ENCODE results near the gene CYP4A22. TPM values are rescaled to one million over a fixed set of nuclear protein-coding genes. Genes with fewer than 3 reads are reported as not detected.
"Not testable (repeated sequence)": the region's sequence is repeated elsewhere in the genome, so short reads cannot be mapped to it uniquely, and the experiment has no call there.

The CYP4A22 gene
- total and polyA plus RNA-seq, 2 donors (not counting 3 experiments of a cell fraction or from before 2014, with no cell fraction given) = not detected

DNA sequence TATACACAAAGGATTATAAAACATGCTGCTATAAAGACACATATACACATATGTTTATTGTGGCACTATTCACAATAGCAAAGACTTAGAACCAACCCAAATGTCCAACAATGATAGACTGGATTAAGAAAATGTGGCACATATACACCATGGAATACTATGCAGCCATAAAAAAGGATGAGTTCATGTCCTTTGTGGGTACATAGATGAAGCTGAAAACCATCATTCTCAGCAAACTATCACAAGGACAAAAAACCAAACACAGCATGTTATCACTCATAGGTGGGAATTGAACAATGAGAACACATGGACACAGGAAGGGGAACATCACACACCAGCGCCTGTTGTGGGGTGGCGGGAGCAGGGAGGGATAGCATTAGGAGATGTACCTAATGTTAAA is 10.2 kb upstream of the CYP4A22 start:
- H3K79me2 ChIP-seq (ENCODE audit: control insufficient read depth, insufficient read depth, low read length); H3K4me1 ChIP-seq (ENCODE audit: control insufficient read depth, extremely low read depth, insufficient read depth, low read length); H4K20me1 ChIP-seq (replicated peaks; ENCODE audit: control insufficient read depth, extremely low read depth, insufficient read depth, low read length); H3K27ac ChIP-seq (ENCODE audit: insufficient read depth, low read depth, low read length); H3K9me1 ChIP-seq (replicated peaks; ENCODE audit: control insufficient read depth, extremely low read depth, insufficient read depth, low read length); intact Hi-C loops (cut with micrococcal nuclease); CTCF ChIA-PET; H3K9me3 ChIP-seq (replicated peaks; ENCODE audit: control insufficient read depth, insufficient read depth, low read length); H3K27me3 ChIP-seq (ENCODE audit: control insufficient read depth in 2 of 2, insufficient read depth in 2 of 2, low read length in 2 of 2); H3K4me3 ChIP-seq (replicated peaks in 1 of 3; ENCODE audit: insufficient read depth in 1 of 3, low read depth in 1 of 3, low read length in 3 of 3); dilution Hi-C loops (cut with MboI; ENCODE audit: extremely low pct_ligation_motif_present, low sequenced_read_pairs); H2AFZ ChIP-seq (ENCODE audit: low read depth, low read length); H3K9ac ChIP-seq (replicated peaks; ENCODE audit: extremely low read depth, insufficient read depth, low read length); POLR2A ChIA-PET; H3K36me3 ChIP-seq (ENCODE audit: control insufficient read depth in 2 of 2, extremely low read depth in 1 of 2, insufficient read depth in 2 of 2, low read length in 2 of 2); FAIRE-seq; H3K4me2 ChIP-seq (ENCODE audit: insufficient read depth, low read length); DNase-seq (ENCODE audit: low read depth, low spot score); BruUV-seq (replicated peaks): not testable (repeated sequence)

DNA sequence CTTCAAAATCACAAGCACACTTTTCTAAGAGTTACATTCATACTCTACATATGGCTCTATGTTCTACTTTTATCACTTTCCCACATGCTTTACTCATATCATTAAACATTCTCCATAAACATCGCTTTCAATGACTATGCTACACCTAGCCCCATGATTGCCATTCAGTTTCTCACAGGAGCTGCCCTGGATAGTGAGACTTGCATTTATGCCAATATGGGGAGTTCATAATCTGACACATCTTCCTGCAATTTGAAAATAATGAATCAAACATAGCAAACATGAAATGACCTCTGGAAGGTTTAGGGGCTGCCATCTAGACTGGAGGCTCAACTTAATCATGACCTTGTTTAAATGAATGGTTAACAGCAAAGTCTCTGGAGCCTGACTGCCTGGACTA is 9.0 kb upstream of the CYP4A22 start:
- DNase-seq (ENCODE audit: low read depth, low spot score) (no peak), FAIRE-seq (no peak)
- no peak overlapping the region for H3K4me2 ChIP-seq (ENCODE audit: insufficient read depth, low read length)
- BruUV-seq (replicated peaks) = no TSS peak
- H2AFZ ChIP-seq (ENCODE audit: low read depth, low read length) = no peak overlapping the region
- H3K9me3 ChIP-seq (replicated peaks; ENCODE audit: control insufficient read depth, insufficient read depth, low read length) = no peaks in the 10 kb centered on the region
- no peaks in the 10 kb centered on the region for H4K20me1 ChIP-seq (replicated peaks; ENCODE audit: control insufficient read depth, extremely low read depth, insufficient read depth, low read length)
- H3K9ac ChIP-seq (replicated peaks; ENCODE audit: extremely low read depth, insufficient read depth, low read length) = no peak overlapping the region
- no peaks in the 10 kb centered on the region for H3K9me1 ChIP-seq (replicated peaks; ENCODE audit: control insufficient read depth, extremely low read depth, insufficient read depth, low read length)
- no peak for TF ChIP-seq FOS (IDR thresholded peaks at IDR 0.05; ENCODE audit: borderline replicate concordance, insufficient read depth, low read length)
- TF ChIP-seq, protein P1, sequence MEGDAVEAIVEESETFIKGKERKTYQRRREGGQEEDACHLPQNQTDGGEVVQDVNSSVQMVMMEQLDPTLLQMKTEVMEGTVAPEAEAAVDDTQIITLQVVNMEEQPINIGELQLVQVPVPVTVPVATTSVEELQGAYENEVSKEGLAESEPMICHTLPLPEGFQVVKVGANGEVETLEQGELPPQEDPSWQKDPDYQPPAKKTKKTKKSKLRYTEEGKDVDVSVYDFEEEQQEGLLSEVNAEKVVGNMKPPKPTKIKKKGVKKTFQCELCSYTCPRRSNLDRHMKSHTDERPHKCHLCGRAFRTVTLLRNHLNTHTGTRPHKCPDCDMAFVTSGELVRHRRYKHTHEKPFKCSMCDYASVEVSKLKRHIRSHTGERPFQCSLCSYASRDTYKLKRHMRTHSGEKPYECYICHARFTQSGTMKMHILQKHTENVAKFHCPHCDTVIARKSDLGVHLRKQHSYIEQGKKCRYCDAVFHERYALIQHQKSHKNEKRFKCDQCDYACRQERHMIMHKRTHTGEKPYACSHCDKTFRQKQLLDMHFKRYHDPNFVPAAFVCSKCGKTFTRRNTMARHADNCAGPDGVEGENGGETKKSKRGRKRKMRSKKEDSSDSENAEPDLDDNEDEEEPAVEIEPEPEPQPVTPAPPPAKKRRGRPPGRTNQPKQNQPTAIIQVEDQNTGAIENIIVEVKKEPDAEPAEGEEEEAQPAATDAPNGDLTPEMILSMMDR (IDR thresholded peaks at IDR 0.05; ENCODE audit: extremely low read depth in 1 of 2, insufficient read depth in 1 of 2, low read depth in 1 of 2, low read length in 2 of 2) = no peak
- no peak for TF ChIP-seq POLR2AphosphoS5 (IDR thresholded peaks at IDR 0.05; ENCODE audit: insufficient read depth, low read depth, low read length)
- no peak for TF ChIP-seq JUN (IDR thresholded peaks at IDR 0.05; ENCODE audit: borderline replicate concordance, insufficient read depth, insufficient read length, low read depth)
- TF ChIP-seq, protein P2, sequence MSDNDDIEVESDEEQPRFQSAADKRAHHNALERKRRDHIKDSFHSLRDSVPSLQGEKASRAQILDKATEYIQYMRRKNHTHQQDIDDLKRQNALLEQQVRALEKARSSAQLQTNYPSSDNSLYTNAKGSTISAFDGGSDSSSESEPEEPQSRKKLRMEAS (IDR thresholded peaks at IDR 0.05; ENCODE audit: insufficient read depth, insufficient read length) = no peak
- no peak for TF ChIP-seq GATA2 (IDR thresholded peaks at IDR 0.05; ENCODE audit: insufficient read depth, insufficient read length, low read depth, low read length)
- TF ChIP-seq POLR2A (IDR thresholded peaks at IDR 0.05; ENCODE audit: low read depth, low read length) = no peak
- no peak for TF ChIP-seq EZH2 (IDR thresholded peaks at IDR 0.05; ENCODE audit: borderline replicate concordance, low read depth, low read length, severe bottlenecking)
- no peak for TF ChIP-seq MYC (IDR thresholded peaks at IDR 0.05; ENCODE audit: low read depth, low read length)
- H3K79me2 ChIP-seq (ENCODE audit: control insufficient read depth, insufficient read depth, low read length) = no peaks in the 10 kb centered on the region
- POLR2A ChIA-PET = no interaction called here
- intact Hi-C loops (cut with micrococcal nuclease) = no loop called here
- H3K36me3 ChIP-seq (ENCODE audit: control insufficient read depth in 2 of 2, extremely low read depth in 1 of 2, insufficient read depth in 2 of 2, low read length in 2 of 2) = no peaks in the 10 kb centered on the region
- no peak overlapping the region for H3K4me3 ChIP-seq (replicated peaks in 1 of 3; ENCODE audit: insufficient read depth in 1 of 3, low read depth in 1 of 3, low read length in 3 of 3)
- H3K27me3 ChIP-seq (ENCODE audit: control insufficient read depth in 2 of 2, insufficient read depth in 2 of 2, low read length in 2 of 2) = no peaks in the 10 kb centered on the region
- no peaks in the 10 kb centered on the region for H3K4me1 ChIP-seq (ENCODE audit: control insufficient read depth, extremely low read depth, insufficient read depth, low read length)
- dilution Hi-C loops (cut with MboI; ENCODE audit: extremely low pct_ligation_motif_present, low sequenced_read_pairs) = no loop called here
- CTCF ChIA-PET = no interaction called here
- no peak overlapping the region for H3K27ac ChIP-seq (ENCODE audit: insufficient read depth, low read depth, low read length)

DNA sequence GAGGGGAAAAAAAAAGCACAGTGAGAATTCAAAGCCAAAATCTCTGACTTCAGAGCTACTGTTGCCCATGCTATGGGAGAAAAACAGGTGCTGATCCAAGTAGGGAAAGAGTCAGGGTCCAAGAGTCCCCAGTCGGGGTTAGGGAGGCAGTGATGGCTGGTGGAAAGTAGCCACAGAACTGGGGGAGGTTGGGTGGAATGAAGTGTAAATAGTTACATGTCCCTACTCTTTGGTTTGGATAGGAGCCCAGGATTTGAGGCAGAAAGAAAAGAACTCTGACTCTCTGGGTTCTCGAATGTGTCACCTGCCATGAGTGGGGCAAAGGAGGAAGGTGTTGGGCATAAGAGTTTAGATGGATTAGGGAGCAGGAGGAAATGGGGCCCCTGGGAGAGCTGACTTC is 8.4 kb upstream of the CYP4A22 start:
- H3K36me3 ChIP-seq (ENCODE audit: control insufficient read depth in 2 of 2, extremely low read depth in 1 of 2, insufficient read depth in 2 of 2, low read length in 2 of 2); H2AFZ ChIP-seq (ENCODE audit: low read depth, low read length); H4K20me1 ChIP-seq (replicated peaks; ENCODE audit: control insufficient read depth, extremely low read depth, insufficient read depth, low read length); DNase-seq (ENCODE audit: low read depth, low spot score); BruUV-seq (replicated peaks); POLR2A ChIA-PET; intact Hi-C loops (cut with micrococcal nuclease); FAIRE-seq; H3K79me2 ChIP-seq (ENCODE audit: control insufficient read depth, insufficient read depth, low read length); H3K4me1 ChIP-seq (ENCODE audit: control insufficient read depth, extremely low read depth, insufficient read depth, low read length); H3K9me3 ChIP-seq (replicated peaks; ENCODE audit: control insufficient read depth, insufficient read depth, low read length); H3K9ac ChIP-seq (replicated peaks; ENCODE audit: extremely low read depth, insufficient read depth, low read length); H3K9me1 ChIP-seq (replicated peaks; ENCODE audit: control insufficient read depth, extremely low read depth, insufficient read depth, low read length); H3K27ac ChIP-seq (ENCODE audit: insufficient read depth, low read depth, low read length); H3K4me2 ChIP-seq (ENCODE audit: insufficient read depth, low read length); CTCF ChIA-PET; H3K4me3 ChIP-seq (replicated peaks in 1 of 3; ENCODE audit: insufficient read depth in 1 of 3, low read depth in 1 of 3, low read length in 3 of 3); H3K27me3 ChIP-seq (ENCODE audit: control insufficient read depth in 2 of 2, insufficient read depth in 2 of 2, low read length in 2 of 2); dilution Hi-C loops (cut with MboI; ENCODE audit: extremely low pct_ligation_motif_present, low sequenced_read_pairs): not testable (repeated sequence)
